DMS79 treated with DMSO at 0.1 percent for 48 hours (cell line): ENCODE results near the gene STK11.
"Not testable (repeated sequence)": the region's sequence is repeated elsewhere in the genome, so short reads cannot be mapped to it uniquely, and the experiment has no call there.

Source experiments
- DNase-seq: peaks from one replicate; lab custom pipeline; 2025; lab: John Stamatoyannopoulos, UW

Gene STK11

DNA sequence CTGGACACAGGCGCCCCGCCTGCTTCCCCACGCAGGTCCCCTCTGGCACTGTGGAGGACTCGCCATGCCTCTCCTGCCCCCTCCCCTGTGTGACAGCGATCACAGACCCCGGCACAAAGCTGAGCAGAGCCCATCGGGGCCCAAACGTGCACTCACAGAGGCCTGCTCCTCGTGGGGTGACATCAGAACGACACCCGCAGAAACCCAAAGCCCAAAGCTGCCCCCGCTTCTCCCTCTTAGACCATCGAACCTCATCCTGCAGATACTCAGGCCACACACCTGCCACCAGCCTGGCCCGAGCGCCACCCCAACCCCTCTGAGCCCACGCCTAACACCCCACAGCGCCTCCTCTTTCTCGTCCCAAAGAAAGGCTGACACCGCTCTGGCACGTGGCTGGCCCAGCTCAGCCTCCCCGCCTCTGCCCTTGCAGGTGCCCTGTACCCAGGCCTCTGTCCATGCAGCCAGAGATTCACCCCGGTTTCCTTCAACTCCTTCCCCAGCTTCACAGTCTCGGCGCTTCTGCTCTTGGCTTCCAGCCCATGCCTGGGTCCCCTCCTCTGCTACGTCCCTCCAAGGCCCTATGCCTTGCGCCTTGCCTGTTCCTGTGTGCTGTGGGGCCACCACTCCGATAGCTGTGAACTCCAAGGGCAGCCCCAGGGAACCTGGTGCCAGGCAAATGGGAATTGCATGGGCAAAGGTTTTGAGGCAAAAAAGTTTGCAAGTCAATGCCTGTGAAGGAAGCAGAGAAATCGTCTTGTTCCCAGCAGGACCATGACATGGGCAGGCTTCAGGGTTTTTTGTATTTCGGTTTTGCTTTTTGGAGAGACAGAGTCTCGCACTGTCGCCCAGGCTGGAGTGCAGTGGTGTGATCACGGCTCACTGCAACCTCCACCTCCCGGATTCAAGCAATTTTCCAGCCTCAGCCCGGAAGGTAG lies 33.1 kb downstream of the STK11 start:
- no peak for DNase-seq

DNA sequence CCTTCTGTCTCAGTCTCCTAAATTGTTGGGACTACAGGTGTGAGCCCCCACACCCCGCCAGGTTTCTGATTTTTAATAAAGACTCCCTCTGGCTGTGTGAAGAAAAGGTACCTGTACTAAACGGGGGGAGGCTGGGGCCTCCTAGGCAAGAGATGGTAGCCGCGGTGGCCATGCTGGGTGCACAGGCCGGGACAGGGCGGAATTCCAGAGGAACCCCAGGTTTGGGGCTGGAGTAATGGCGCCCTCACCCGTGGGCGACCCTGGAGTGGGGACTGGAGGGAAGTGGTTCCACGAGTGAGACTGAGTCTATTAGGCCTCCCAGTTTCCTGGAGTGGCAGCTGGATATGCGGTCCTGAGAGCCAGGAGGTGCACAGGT lies 33.8 kb downstream of the STK11 start:
- no peak for DNase-seq

DNA sequence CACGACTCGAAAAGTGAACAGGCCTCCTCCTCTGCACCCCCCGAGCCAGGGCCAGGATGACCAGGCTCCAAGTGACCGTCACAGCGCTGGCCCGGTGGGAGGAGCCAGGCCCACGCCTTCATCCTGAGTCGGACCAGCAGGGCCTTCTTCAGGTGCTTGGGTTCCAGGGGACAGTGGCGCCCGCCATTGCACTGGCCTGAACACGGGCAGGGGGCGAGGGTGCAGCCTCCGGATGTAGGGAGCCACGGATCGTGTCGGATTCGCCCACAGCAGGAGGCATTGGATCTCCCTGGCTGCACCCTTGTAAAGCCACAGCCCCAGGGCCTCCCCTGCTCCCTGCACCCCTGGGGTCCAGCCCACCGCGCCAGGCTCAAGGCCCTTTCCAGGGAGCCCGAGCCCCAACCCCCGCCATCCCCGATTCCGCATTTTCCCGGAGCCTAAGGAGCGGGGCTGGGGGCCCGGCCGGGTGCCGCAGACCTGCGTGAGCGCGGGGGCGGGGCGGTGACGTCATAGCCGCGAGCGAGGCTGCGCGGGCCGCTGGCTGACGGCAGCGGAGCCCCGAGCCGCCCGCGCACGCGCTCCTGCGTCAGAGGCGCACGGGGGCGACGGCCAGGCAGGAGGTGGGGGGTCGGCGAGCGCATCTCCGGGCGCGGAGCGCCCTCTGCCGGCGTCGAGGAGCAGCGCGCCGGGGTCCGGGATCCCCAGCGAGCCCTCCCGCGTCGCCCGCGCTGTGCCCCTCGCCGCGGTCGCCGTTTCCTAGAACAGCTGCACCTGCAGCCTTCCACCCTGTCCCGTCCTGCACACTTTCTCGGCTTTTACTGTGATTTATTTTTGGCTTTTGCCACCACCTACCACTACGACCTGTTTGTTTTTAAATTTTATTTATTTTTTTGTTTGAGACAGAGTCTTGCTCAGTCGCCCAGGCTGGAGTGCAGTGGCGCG lies 34.5 kb downstream of the STK11 start:
- peak; percentile 74 for DNase-seq

DNA sequence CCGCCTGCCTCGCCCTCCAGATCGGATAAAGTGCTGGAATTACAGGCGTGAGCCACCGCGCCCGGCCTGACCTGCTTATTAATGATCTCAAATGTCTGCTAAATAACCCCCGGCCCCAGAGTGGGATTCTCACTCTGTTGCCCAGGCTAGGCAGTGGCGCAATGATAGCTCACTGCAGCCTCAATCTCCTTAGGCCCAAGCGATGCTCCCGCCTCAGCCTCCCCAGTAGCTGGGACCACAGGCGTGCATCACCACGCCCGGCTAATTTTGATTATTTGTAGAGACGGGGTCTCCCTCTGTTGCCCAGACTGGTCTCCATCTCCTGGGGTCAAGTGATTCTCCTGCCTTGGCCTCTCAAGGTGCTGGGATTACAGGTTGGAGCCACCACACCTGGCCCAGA lies 35.3 kb downstream of the STK11 start:
- no peak for DNase-seq

DNA sequence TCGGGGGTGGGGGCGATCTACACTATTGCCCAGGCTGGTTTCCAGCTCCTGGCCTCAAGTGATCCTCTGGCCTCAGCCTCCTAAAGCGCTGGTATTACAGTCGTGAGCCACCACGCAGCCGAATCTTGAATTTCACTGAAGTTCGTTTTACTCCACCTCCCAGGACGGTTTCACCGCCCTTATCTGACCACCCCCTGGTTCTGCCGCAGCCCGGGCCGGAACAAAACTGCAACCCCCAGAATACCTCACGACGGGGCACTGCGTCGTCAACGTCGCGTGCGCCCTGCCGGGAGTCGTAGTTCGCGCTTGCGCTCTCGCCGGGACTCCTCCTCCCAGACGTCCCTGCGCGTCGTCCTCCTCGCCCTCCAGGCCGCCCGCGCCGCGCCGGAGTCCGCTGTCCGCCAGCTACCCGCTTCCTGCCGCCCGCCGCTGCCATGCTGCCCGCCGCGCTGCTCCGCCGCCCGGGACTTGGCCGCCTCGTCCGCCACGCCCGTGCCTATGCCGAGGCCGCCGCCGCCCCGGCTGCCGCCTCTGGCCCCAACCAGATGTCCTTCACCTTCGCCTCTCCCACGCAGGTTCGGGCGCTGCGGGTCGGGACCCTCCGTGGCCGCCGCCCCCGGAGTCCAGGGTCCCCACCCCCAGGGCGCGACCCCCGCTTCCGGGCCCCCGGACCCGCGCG lies 36.0 kb downstream of the STK11 start, which contains the start of gene ATP5F1D:
Gene ATP5F1D, plus strand, starts transcription at position 335 of the 679 bp plus-strand sequence. Its CDS starts 100 bp downstream, at position 435.
- DNase-seq, result peak; percentile 82

DNA sequence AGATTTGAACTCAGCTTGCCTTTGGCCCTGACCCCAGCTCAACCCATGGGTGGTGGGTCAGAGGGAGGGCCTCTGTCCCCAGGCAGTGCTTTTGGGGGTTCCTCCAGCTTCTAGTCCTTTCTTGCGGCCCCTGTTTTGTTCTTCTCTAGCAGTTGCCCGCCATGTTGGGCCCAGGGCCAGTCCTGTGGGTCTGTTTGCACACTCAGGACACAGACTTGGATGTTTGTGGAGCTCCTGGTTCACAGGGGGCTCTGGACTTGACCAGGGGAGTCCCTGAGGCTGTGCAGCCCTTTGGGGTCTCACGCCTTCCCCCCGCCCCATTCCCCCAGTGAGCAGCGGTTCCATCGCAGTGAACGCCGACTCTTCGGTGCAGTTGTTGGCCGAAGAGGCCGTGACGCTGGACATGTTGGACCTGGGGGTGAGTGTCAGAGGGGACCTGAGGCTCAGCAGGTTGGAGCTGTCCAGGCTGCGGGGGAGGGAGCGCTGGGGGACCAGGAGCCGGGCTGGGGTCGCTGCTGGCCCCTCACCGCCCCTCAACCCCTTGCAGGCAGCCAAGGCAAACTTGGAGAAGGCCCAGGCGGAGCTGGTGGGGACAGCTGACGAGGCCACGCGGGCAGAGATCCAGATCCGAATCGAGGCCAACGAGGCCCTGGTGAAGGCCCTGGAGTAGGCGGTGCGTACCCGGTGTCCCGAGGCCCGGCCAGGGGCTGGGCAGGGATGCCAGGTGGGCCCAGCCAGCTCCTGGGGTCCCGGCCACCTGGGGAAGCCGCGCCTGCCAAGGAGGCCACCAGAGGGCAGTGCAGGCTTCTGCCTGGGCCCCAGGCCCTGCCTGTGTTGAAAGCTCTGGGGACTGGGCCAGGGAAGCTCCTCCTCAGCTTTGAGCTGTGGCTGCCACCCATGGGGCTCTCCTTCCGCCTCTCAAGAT lies 38.5 kb downstream of the STK11 start:
- DNase-seq, result peak; percentile 58

DNA sequence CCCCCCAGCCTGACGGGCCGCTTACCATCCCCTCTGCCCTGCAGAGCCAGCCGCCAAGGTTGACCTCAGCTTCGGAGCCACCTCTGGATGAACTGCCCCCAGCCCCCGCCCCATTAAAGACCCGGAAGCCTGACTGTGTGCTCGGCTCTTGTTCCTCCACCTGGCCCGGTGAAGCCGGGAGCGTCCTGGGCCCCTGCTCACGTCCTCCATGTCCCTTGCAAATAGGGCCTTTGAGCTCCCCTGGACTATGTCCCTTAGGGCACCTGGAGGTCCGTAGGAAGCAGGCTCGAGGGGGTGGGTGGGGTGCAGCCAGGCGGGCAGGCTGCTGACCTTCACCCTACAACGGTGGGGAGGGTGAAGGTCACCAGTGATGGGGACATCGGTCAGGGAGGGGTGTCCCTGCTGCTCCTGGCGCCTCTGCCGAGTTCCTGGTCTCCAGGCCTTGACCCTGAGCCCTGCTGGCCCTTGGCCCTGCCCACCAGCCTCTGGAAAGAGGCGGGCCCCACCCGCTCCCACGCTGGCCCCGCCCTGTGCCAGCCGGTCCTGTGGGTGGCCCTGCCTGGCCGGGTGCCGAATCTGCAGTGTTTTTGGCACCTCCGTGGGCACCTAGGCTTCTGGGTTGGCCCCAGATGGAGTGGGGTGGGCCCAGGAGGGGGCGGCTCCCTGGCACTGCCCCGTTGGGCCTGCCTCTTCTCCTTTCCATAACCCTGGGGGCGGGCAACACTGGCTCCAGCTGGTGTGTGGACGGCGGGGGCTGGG lies 39.3 kb downstream of the STK11 start:
- no peak for DNase-seq

DNA sequence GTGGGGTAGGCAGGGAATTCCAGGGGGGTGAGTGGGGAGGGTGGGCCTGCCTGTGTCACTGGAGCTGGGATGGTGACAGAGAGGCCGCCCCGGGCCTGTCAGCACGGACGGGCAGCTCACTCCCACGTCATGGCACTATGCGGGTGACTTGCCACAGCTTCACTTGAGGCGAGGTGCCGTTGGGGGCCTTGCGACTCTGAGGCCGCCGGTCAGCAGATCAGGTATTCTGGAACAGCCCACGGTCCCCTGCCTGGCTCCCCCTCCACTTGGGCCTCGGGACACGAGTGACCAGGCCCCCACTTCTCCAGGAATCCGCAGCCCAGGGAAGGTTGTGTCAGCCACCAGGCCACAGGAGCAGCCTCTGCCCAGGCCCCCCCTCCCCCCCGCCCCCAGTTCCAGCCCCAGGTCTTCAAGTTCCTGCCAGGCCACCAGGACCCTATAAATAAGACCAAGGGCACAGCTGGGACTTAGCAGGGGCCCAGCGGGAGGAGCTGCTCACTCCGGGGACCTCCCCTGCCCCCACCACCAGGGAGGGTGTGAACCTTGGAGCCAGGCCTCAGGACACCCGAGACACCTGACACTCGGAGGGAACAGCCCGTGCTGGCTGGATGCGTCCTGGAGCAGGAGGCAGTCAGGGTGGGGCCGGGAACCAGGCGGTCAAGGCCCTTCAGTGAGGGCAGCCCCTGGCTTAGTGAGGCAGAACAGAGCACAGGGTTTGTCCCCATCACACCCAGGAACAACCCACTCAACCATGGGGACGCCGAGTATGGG lies 40.1 kb downstream of the STK11 start:
- no peak for DNase-seq

DNA sequence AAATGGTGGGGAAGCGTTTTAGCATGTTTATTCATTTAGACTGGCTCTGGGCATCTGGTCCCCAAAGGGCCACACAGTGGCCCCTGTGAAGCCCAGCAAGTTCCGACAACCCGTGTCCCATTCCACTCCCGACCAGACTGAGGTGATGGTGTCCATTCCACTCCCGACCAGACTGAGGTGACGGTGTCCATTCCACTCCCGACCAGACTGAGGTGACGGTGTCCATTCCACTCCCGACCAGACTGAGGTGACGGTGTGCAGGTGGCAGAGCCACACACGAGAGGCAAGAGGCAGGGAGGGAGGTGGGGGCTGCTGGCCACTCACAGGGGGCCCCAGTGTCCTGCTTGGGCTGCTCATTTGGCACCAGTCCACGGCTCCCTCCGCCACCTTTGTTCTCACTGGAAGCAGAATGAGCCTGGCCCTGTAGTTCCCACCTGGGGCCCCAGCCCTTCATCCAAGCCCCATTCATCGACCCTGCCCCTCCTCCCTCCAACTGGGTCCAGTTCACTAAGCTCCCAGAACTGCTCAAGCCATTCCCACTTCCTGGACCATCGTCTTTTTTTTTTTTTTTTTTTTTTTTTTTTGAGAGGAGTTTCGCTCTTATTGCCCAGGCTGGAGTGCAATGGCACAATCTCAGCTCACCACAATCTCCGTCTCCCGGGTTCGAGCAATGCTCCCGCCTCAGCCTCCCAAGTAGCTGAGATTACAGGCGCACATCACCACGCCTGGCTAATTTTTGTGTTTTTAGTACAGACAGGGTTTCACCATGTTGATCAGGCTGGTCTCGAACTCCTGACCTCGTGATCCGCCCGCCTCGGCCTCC lies 40.9 kb downstream of the STK11 start:
- not testable (repeated sequence) for DNase-seq

DNA sequence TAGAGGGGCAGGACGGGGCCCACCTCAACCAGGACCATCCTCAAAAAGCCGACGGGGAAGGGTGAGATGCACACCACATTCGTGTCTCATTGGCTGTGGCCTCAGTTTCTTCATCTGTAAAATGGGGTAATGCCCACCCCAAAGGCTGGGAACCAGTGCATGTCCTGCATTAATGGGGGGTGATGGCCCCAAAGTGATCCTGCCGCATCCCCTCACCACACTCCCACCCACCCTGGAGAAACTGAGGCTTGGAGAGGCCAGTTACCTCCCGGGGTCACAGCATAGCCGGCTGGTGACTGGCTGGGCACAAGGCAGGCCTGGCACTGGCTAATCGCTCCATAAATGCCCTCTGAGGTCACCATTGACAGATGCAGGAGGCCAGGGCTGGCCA lies 42.2 kb downstream of the STK11 start:
- no peak for DNase-seq

DNA sequence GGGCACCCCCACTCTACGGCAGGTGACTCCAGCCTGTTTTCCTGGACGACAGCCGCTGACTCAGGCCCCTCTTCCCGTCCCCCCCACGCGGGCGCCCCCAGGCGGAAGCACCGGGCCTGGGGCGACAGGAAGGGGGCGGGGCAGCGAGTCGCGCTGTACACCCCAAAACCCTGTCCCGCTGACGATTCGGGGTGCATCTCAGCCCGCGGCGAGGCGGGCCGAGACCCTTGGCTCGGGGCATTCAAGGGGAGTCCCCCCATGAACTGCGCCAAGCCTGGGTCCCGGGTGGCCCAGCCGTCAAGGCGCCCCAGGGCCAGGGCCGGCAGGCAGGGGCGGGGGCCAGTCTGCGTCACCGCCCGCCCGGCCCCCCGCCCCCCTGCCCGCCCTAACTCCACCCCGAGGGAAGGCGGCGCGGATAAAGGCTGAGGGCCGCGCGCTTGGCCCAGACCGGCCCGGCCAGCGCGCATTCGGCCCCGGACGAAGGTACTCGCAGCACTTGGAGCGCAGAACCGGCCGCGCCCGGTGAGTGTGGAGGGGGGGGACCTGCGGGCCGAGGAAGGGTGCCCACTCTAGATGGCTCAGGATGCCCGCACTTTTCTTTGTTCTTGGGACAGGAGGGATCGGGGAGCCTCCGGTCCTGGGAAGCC lies 42.7 kb downstream of the STK11 start, which contains the start of gene MIDN:
Gene MIDN, plus strand, starts transcription at position 445 of the 647 bp plus-strand sequence. CDS start 1,714 bp downstream, outside the sequence.
- peak; percentile 71 for DNase-seq

DNA sequence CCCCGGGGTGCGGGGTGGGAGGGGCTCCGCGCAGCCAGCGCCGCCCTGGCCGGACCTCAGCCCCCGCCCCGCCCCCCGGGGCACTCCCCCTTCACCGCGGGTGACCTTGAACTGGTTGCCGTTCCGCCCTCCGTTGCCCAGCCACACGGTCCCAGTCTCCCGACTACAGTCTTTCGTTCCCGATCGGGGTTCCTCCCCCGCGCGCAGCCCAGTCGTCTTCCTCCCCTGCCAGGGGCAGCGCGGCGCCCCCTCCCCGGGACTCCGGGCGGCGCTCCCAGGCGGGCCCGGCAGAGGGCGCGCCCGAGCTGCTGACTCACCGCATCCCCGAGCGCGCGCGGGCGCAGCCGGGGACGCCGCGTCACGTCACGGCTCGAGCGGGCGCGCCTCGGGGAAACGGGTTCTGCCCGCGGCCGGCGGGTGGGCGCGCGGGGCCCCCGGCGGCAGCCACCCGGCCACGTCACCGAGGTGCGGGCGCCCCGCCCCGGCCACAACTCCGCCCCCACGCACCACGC lies 43.3 kb downstream of the STK11 start:
- peak; percentile 71 for DNase-seq

DNA sequence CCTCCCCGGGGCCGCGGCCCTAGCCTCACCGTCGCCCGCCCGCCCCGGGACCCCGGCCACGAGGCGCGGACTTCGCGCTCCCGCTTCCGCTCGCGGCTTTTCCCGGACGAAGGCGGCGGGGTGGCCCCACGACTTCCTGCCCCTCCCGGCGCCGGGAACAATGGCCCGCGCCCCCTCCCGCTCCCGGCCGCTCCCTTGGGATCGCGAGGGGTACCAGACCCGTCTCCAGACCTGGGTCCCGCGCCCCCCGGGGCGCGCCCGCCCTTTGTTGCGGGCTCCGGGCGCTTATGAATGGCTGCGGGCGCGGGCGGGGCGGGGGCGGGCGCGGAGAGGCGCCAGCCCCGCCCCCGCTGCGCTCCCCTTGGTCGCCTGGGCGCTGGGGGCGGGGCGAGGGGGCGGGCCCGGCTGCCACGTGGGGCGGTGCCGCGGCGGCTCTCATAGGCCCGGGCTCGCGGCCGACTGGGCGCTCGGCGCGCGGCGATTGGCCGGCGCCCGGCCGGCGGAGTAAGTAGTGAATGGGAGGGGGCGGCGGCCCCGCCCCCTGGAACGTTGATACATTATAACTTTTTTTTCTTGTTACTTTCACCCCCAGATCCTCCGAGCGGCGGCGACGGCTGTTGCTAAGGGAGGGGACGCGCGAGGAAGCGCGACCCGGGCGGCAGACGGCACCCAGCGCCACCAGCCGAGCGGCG lies 43.9 kb downstream of the STK11 start:
- peak; percentile 91 for DNase-seq

DNA sequence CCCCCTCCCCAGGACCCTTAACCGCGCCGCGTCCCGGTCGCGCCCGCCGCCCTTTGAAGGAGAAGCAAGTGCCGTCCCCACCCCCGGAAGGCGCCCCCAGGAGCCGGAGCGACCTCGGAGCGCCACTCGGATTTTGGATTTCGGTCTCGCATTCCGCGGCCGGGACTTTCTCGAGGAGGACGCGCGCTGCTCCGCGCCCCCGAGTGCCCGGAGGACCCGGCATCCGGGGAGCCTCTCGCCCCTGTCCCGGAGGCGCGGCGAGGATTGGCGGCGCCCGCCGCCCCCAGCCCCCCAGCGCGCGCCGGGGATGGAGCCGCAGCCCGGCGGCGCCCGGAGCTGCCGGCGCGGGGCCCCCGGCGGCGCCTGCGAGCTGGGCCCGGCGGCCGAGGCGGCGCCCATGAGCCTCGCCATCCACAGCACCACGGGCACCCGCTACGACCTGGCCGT lies 44.4 kb downstream of the STK11 start:
- no peak for DNase-seq

DNA sequence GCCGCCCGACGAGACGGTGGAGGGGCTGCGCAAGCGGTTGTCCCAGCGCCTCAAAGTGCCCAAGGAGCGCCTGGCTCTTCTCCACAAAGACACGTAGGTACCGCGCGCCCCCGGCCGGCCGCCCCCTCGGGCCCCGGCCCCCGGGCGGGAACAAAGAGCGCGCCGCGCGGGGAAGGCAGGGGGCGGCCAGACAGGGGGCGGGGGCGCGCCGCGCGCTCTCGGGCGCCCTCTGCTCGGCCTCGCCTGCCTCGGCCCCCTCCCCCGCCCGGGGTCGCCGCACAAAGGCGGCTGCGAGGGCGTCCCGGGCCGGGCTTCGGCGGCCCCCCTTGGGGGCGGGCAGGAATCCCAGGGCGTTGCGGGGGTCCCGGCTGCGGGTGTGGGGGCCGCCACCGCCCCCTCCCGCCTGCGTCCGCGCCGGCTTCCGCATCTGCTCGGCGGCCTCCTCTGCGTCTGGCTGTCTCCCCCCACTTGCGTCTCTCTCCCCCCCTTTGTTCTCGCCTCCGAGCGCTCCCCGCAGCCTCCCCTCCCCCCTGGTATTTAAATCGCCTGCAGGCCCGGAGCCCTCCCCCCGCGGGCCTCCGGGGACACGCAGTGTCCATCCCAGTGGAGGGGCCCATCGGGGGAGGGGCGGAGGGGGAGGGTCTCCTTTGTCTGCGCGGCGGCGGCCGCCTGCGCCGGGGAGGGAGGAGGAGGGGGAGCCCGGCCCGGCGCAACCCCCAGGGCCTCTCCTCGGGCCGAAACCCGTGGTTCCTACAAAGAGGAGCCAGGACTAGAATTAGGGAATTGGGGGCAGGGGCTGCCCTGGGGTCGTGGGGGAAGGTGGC lies 45.1 kb downstream of the STK11 start:
- DNase-seq, result peak; percentile 24
